NOMO-1 treated with DMSO at 0.1 percent for 48 hours (cell line): ENCODE results near the gene EGFR.
"Not testable (repeated sequence)": the region's sequence is repeated elsewhere in the genome, so short reads cannot be mapped to it uniquely, and the experiment has no call there.

Experiments
- DNase-seq: peaks from one replicate; lab custom pipeline; 2025; ENCODE audit not compliant: unreplicated experiment; lab: John Stamatoyannopoulos, UW

Gene EGFR

GRCh38 chr7:55034776-55035175 lies 16.0 kb downstream of the EGFR start:
- DNase-seq: no peak

- not testable (repeated sequence) for DNase-seq
These were observed 16.6 kb downstream of the EGFR start for GRCh38 chr7:55035410-55035809.

- DNase-seq: no peak
These were observed 18.3 kb downstream of the EGFR start for GRCh38 chr7:55036950-55037736.

GRCh38 chr7:55043691-55044370 lies 25.0 kb downstream of the EGFR start:
- DNase-seq: no peak

GRCh38 chr7:55044371-55044717 lies 25.5 kb downstream of the EGFR start:
- no peak for DNase-seq

- DNase-seq: no peak
These were observed 26.0 kb downstream of the EGFR start for GRCh38 chr7:55044791-55045190.

GRCh38 chr7:55046582-55047342 lies 27.9 kb downstream of the EGFR start:
- no peak for DNase-seq

- DNase-seq: no peak
These were observed 29.5 kb downstream of the EGFR start for GRCh38 chr7:55048221-55048859.

GRCh38 chr7:55050281-55050680 lies 31.5 kb downstream of the EGFR start:
- no peak for DNase-seq

- DNase-seq: no peak
These were observed 33.3 kb downstream of the EGFR start for GRCh38 chr7:55052081-55052480.

- DNase-seq: no peak
These were observed 34.1 kb downstream of the EGFR start for GRCh38 chr7:55052741-55053427.

- DNase-seq: no peak
These were observed 35.1 kb downstream of the EGFR start for GRCh38 chr7:55053651-55054571.

- no peak for DNase-seq
These were observed 35.9 kb downstream of the EGFR start for GRCh38 chr7:55054758-55055157.

- peak; percentile 54 for DNase-seq
These were observed 36.7 kb downstream of the EGFR start for GRCh38 chr7:55055479-55055878.

- DNase-seq: no peak
These were observed 37.3 kb downstream of the EGFR start for GRCh38 chr7:55056068-55056467.

- no peak for DNase-seq
These were observed 38.0 kb downstream of the EGFR start for GRCh38 chr7:55056577-55057480.

GRCh38 chr7:55058314-55058713 lies 39.5 kb downstream of the EGFR start:
- no peak for DNase-seq

GRCh38 chr7:55059021-55059420 lies 40.2 kb downstream of the EGFR start:
- no peak for DNase-seq

- DNase-seq: no peak
These were observed 41.3 kb downstream of the EGFR start for GRCh38 chr7:55060085-55060484.
